ENCODE measurements around the gene RBP4. TPM values are rescaled to one million over a fixed set of nuclear protein-coding genes. Genes with fewer than 3 reads are reported as not detected.

Gene RBP4
- total RNA-seq, 1 donor from 2014 or later = 12.8 TPM

DNA sequence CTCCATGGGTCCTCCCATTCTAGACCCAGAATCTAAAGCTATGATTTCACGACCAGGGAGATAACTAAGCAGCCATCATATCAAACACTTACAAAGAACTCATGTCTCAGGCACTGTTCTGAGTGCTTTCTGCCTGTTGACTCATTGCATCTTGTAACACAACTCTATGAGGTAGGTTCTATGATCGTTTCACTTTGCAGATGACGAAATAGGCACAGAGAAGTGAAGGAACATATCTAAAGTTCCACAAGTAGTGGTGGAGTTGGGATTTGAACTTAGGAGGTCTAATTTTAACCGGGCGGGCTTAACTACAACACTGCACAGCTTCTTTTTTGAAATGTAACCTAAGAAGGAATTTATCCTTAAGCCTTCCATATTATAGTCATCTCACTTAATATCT, 2.9 kb downstream of the RBP4 start:
- intact Hi-C loops (cut with DNase I) = no loop called here
- DNase-seq (ENCODE audit: missing footprints) = no peak

DNA sequence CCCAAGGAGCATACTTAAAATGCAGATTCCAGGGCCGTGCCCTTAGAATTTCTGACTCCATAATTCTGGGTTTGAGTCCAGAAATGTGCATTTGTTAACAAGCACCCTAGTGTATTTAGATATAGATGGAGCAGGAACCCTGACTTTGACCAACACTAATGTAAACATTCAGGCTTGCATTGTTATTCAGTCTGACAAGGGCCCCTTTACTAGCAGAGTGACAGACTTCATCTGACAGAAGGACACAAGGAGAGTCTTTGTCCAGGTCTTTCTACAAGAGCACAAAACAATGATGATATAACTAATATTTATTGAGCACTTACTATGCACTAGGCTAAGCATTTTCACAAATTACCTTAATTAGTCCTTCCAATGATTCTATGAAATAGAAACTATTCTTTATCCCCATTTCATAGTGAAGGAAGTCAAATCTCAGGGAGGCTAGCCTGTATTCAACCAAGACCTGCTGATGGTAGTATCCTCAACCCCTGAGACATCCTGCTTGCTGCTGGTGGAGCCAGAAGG, 3.9 kb downstream of the RBP4 start:
- DNase-seq (ENCODE audit: missing footprints) (no peak), ATAC-seq (no peak)
- intact Hi-C loops (cut with DNase I) = no loop called here

More for the DNA sequence above, 2.9 kb downstream of the RBP4 start:
- no peak for ATAC-seq

DNA sequence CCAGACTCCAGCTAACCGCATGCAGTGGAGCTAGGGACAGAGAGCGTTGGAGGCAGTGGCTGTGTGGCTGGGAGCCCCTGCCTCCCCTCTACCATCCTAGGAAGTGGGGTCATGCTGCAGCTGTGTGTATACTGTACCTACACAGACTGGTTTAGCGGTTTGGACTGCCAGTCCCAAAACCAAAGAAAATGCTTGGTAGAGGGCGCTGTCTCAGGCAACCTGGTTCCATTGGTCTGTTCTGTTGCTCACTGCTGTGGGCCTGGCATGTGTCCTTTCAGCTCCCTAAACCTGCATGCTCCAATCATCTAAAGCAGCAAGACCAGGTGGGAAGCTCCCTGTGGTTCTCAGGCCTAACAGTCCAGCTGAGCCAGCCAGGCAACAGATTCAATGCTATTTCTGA, 4.5 kb downstream of the RBP4 start:
- intact Hi-C loops (cut with DNase I) = no loop called here
- no peak for DNase-seq (ENCODE audit: missing footprints)
- no peak for ATAC-seq

GRCh38 chr10:93595378-93596161, 5.5 kb downstream of the RBP4 start:
- DNase-seq (ENCODE audit: missing footprints) (no peak), ATAC-seq (no peak)
- intact Hi-C loops (cut with DNase I) = no loop called here

- no peak for ATAC-seq
- intact Hi-C loops (cut with DNase I) = no loop called here
- DNase-seq (ENCODE audit: missing footprints) = no peak
These were observed 6.5 kb downstream of the RBP4 start for GRCh38 chr10:93594518-93594917.

DNA sequence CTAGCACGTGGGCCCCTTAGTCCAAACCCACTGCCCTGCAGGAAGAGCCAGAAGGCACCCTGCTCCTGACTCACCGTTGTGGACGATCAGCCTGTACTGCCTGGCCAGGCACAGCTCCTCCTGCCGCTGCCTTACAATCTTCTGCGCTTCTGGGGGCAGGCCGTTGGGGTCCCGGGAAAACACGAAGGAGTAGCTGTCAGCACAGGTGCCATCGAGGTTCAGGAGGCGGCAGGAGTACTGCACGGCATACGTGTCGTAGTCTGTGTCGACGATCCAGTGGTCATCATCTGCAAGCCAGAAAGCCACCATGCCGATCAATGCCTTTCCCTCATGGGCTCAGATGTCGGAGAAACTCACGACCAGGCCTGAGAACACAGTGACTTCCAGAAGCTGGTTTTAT, 7.3 kb downstream of the RBP4 start:
- ATAC-seq (no peak), DNase-seq (ENCODE audit: missing footprints) (no peak)
- intact Hi-C loops (cut with DNase I) = no loop called here

DNA sequence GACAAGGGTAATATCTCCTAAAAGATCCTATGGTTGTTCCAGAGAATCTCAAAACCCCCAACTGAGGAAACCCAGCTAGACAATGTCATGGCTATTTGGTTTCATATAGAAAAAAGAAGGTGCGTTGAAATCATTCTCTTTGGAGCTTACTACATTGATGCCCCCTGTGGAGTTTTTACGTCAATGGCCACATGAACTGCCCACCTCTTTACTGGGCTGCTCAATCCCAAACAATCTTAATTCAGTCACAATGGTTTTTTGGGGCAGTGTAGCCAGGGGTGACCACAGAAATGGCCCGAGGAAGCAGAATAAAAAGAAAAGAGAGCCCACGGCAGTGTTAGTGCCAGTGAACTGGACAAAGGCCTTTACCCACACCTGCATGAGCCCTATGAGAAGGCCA, 7.8 kb downstream of the RBP4 start:
- intact Hi-C loops (cut with DNase I) = no loop called here
- no peak for DNase-seq (ENCODE audit: missing footprints)
- ATAC-seq = no peak

GRCh38 chr10:93591065-93591808, 9.8 kb downstream of the RBP4 start:
- intact Hi-C loops (cut with DNase I) = loop anchor here (1.0 kb wide), 1 partner anchor 37 kb away; no protein-coding TSS in a partner anchor
- peak; percentile 39 for ATAC-seq
- no peak for DNase-seq (ENCODE audit: missing footprints)

DNA sequence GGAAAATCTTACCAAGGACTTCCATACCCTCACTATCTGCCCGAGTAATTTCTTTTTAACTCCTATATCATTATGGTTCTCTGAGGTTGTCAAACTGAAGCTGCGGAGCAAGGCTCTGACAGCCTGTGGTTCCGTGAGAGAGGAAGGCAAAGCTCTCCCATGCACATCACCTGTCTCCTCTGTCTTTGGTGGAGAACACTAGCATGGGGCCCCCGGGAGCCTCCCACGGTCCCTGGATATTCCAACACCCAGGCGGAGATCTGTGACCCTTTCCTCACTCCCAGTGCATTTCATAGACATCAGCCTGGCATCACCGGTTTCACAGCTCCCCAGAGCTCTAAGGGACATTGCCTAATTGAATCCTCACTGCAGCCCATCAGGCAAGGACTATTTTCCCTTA, 10.4 kb downstream of the RBP4 start:
- intact Hi-C loops (cut with DNase I) = loop anchor here (1.0 kb wide), 1 partner anchor 36 kb away; no protein-coding TSS in a partner anchor
- no peak for ATAC-seq
- no peak for DNase-seq (ENCODE audit: missing footprints)

GRCh38 chr10:93589648-93590562, 11.1 kb downstream of the RBP4 start:
- ATAC-seq (no peak), DNase-seq (ENCODE audit: missing footprints) (no peak)
- intact Hi-C loops (cut with DNase I) = no loop called here

DNA sequence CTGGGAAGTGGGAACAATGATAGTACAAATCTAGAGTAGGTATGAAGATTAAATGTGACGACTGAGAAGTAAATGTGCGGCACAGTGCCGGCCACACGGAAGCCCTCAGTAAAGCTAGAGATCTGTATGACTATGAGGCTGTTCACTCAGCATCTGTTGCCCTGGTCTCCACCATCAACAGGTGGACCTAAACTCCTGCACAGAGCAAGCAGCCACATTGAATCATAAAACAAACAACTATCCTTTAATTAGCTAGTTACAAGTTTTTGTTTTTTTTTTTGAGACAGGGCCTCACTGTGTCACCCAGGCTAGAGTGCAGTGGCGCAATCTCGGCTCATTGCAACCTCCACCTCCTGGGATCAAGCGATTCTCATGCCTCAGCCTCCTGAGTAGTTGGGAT, 16.6 kb downstream of the RBP4 start:
- DNase-seq (ENCODE audit: missing footprints) = no peak
- ATAC-seq = no peak
- intact Hi-C loops (cut with DNase I) = no loop called here

GRCh38 chr10:93580828-93581227, 20.2 kb downstream of the RBP4 start:
- DNase-seq (ENCODE audit: missing footprints) (no peak), ATAC-seq (no peak)
- intact Hi-C loops (cut with DNase I) = no loop called here

DNA sequence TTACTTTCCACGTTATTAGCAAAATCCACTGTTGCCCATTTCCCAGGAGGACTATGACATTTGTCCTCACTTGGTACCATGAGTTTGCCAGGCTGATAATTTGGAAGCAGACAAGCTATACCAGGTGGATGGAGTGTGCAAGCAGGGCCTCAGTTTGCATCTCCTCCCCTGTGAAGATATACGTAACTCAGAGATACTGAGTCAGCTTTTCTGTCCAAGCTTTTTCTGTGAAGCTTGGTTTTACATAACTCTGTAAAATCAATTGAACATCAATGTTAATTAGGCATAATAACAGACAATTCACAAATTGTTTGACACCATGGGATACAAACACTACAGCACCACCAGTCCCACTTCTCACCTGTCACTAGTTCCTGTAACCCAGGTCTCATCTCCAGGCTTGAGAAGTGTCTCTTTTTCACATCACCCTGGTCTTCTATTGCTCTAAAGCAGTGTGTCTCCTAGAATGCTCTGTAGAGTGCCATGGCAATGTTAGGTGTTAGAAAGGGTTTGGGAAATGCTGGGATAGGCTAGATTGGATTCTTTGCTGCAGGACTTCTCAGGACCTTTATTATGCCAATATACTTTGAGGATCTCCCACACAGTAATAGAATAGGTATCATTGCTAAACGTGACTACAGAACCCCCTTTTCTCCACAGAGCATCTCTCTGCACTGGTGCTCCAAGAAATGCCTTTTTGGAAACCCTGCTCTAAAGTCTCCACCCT, 20.9 kb downstream of the RBP4 start:
- no peak for DNase-seq (ENCODE audit: missing footprints)
- ATAC-seq = no peak
- intact Hi-C loops (cut with DNase I) = no loop called here

DNA sequence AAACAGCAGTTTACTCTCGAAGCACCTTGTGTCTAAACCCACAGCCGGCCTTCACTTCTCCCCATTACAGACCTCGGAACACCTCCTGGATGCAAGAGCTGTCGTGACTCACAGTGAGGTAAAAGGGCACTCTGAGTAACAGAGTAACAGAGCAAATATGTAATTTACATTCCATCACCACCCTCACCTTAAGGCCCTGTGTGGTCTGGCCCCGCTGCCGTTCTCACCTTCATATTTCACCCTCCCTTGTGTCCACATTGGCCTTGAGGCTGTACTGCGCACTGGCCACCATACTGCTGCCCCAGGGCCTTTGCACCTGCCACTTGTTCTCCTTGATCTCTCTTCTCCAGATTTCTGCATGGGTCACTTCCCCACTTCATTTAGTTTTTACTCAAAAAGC, 21.9 kb downstream of the RBP4 start:
- ATAC-seq = no peak
- DNase-seq (ENCODE audit: missing footprints) = no peak
- intact Hi-C loops (cut with DNase I) = no loop called here

DNA sequence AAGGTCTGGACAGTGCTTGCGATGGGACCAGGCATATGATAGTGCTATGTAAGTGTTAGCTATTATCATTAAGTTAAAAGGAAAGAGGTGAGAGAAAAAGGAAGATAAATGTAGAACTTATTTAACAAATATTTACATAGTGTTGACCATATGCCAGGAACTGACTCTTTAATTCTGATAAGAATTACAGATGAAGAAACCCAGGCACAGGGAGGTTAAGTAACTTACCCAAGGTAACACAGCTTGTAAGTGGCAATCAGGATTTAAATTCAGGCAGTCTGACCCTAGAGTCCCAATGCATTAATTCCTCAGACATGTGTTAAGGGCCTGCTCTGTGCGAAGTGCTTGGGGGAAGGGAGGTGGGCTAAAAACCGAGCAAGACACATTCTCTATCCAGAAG, 23.5 kb downstream of the RBP4 start:
- intact Hi-C loops (cut with DNase I) = no loop called here
- DNase-seq (ENCODE audit: missing footprints) = no peak
- no peak for ATAC-seq

GRCh38 chr10:93576888-93577287, 24.1 kb downstream of the RBP4 start:
- intact Hi-C loops (cut with DNase I) = no loop called here
- DNase-seq (ENCODE audit: missing footprints) (no peak), ATAC-seq (no peak)

DNA sequence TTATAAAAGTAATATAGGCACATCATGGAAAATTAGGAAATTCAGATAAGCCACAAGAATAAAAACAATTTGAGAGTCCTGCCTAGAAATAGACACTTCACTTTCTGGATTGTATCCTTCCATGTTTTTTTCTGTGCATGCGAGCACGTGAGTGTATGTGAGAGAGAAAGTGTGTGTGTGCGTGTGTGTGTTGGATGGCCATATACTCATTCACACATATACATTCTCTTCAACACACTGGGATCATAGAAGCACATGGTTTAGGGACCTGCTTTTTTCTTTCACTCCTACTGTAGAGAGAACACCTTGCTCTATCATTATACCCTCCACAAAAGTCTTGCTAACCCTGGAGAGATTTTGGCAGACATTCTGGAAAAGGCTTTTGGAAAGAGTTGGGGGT, 27.1 kb downstream of the RBP4 start:
- no peak for DNase-seq (ENCODE audit: missing footprints)
- intact Hi-C loops (cut with DNase I) = no loop called here
- ATAC-seq = no peak

DNA sequence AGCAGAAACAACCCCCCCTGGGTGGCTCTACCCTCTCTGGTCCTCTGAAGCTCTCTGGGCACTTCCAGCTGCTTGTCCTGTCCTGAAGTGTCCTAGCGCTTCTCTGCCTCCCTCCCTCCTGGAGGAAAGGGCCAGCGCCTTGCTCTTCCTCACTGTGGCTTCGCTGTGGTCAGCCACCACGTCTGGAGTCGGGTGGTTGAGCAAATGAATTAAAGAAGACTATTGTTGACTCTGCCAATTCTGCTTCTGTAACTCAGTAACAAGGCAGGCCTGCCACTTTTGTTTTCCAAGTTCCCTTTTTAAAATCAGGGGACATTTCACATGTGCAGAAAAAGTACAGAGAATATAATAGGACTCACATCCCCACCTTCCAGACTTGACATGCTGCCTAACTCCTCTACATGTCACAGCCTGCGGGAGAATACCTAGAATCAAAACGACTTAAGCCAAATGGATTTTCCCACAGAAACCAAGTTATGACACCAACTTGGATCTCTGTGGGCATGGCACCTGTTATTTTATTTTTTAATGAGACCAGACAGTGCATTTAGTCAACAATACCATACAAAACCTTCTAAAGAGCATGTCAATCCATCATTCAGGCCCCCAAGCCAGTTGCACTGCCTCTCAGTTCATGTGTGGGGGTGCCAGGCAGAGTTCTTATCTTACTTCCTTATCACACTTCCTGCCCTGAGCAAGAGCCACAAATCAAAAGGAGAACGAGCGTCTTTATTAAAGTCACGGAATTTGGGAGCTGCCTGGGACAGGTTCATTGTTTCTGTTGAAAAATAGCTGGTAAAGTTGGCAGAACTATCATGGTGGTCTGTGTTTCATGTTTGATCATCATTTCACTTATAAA, 27.8 kb downstream of the RBP4 start:
- DNase-seq (ENCODE audit: missing footprints) (peak; percentile 78), ATAC-seq (peak; percentile 75)
- intact Hi-C loops (cut with DNase I) = no loop called here

Data from Right ventricle myocardium inferior (tissue), 1 donor.